Measurements from ENCODE around the gene ANO8.

- TF ChIP-seq, protein P1, sequence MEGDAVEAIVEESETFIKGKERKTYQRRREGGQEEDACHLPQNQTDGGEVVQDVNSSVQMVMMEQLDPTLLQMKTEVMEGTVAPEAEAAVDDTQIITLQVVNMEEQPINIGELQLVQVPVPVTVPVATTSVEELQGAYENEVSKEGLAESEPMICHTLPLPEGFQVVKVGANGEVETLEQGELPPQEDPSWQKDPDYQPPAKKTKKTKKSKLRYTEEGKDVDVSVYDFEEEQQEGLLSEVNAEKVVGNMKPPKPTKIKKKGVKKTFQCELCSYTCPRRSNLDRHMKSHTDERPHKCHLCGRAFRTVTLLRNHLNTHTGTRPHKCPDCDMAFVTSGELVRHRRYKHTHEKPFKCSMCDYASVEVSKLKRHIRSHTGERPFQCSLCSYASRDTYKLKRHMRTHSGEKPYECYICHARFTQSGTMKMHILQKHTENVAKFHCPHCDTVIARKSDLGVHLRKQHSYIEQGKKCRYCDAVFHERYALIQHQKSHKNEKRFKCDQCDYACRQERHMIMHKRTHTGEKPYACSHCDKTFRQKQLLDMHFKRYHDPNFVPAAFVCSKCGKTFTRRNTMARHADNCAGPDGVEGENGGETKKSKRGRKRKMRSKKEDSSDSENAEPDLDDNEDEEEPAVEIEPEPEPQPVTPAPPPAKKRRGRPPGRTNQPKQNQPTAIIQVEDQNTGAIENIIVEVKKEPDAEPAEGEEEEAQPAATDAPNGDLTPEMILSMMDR (IDR thresholded peaks at IDR 0.05 in 4 of 5, conservative IDR thresholded peaks at IDR 0.05 in 1 of 5) = no peak
- TF ChIP-seq POLR2A (IDR thresholded peaks at IDR 0.05) = no peak
These were observed 12.8 kb downstream of the ANO8 start for GRCh38 chr19:17321655-17322489.
